Stimulated activated CD8-positive, alpha-beta memory T cell treated with anti-CD3 and anti-CD28 coated beads, Interleukin-15, amount 100 ng/mL, for 24 hours (primary cell): ENCODE results near the gene NTN1.

Experiments used
- DNase-seq: peaks from one replicate; pipeline ENCODE4 v3.0.0-alpha.2; 2020; ENCODE audit warnings: low read depth

Gene NTN1

DNA sequence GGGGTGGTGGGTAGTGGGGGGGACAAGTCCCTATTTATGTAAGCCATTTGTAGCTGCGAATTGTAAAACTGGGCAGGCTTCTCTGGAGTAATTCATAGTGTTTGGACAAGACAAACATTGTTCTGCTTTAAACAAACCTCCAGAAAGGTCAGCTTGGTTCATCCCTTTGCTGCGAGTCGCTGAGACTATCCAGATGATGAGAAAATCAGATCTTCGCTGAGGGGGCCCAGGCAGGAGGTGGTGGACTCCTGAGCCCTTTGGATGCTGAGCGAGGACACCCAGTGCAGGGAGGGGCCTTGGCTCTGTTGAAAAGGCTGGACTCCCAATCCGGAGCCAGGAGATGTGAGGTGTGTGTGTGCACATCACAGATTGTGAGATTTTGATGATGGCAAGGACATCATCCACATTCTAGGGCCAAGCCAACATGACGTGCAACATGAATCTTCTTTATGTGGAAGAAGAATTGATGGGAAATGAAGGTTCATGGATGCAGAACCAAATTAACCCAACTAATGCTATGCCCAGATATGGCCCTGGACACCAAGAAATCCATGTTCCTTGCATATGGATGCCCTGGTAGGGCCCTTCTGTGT, 15.0 kb upstream of the NTN1 start:
- DNase-seq = no peak

DNA sequence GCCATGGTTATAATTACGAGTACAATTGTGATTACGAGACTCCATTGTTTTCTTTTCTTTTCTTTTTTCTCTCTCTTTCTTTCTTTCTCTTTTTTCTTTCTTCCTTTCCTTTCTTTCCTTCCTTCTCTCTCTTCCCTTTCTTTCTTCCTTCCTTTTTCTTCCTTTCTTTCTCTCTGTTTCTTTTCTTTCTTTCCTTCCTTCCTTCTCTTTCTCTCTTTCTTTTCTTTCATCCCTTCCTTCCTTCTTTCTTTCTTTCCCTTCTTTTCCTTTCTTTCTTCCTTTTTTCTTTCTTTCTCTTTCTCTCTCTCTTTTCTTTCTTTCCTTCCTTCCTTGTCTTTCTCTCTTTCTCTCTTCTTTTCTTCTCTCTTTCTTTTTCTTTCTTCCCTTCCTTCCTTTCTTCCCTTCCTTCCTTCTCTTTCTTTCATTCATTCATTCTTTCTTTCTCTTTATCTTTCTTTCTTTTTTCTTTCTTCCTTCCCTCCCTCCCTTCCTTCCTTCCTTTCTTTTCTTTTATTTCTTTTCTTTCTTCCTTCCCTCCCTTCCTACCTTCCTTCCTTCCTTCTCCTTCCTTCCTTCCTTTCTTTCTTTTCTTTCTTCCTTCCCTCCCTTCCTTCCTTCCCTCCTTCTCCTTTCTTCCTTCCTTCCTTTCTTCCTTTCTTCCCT, 14.1 kb upstream of the NTN1 start:
- no peak for DNase-seq

GRCh38 chr17:9009096-9009495, 12.2 kb upstream of the NTN1 start:
- DNase-seq = no peak

GRCh38 chr17:9009737-9010136, 11.6 kb upstream of the NTN1 start:
- DNase-seq = no peak

DNA sequence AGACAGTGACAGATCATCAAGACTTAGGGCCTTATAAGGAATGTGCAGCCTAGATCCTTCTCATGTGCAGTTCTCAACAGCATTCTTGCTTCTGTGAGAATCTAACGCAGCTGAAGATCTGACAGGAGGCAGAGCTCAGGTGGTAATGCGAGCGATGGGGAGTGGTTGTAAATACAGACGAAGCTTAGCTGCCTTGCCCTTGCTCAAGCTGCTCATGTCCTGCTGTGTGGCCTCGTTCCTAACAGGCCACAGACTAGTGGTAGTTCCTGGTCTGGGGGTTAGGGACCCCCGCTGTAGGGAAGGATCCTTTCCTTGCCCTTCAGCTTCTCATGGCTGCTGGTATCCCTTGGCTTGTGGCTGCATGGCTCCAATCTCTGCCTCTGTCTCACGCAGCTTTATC, 10.3 kb upstream of the NTN1 start:
- no peak for DNase-seq

DNA sequence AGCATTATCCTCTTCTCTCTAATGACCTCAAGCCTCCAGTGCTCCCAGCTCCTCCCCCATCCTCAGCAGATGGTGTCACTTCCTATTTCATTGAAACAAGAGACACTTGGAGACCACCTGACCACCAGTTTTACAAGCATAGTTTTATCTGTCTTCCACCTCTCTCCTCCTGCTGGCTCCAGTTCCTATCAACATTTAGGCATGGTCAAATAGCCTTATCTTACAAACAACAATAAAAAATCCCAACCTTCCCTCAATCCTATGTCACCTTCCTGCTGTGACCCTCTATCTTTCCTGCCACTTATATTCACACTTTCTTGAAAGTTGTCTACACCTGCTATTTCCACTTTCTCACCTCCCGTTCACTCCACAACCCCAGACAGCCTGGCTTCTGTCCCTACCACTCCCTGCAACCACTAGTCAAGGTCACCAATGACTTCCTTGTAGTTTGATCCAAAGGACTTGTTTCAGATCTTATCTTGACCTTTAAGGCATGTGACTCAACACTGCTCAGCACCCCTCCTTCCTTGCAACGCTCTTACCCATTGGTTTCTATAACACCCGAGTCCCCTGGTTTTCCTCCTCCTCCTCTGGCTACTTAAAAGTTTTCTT, 4.3 kb upstream of the NTN1 start:
- DNase-seq = no peak

- DNase-seq = no peak
These were observed 2.6 kb upstream of the NTN1 start for GRCh38 chr17:9018726-9019125.

- no peak for DNase-seq
These were observed 1.1 kb upstream of the NTN1 start for GRCh38 chr17:9020096-9020823.

GRCh38 chr17:9020824-9021157, 519 bp upstream of the NTN1 start:
- DNase-seq = no peak

- DNase-seq = no peak
These were observed 772 bp downstream of the NTN1 start for GRCh38 chr17:9021992-9022572.

DNA sequence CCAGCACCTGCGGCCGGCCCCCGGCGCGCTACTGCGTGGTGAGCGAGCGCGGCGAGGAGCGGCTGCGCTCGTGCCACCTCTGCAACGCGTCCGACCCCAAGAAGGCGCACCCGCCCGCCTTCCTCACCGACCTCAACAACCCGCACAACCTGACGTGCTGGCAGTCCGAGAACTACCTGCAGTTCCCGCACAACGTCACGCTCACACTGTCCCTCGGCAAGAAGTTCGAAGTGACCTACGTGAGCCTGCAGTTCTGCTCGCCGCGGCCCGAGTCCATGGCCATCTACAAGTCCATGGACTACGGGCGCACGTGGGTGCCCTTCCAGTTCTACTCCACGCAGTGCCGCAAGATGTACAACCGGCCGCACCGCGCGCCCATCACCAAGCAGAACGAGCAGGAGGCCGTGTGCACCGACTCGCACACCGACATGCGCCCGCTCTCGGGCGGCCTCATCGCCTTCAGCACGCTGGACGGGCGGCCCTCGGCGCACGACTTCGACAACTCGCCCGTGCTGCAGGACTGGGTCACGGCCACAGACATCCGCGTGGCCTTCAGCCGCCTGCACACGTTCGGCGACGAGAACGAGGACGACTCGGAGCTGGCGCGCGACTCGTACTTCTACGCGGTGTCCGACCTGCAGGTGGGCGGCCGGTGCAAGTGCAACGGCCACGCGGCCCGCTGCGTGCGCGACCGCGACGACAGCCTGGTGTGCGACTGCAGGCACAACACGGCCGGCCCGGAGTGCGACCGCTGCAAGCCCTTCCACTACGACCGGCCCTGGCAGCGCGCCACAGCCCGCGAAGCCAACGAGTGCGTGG, 1.5 kb downstream of the NTN1 start:
- DNase-seq = no peak

GRCh38 chr17:9023392-9024218, 2.3 kb downstream of the NTN1 start:
- DNase-seq = no peak

- no peak for DNase-seq
These were observed 3.2 kb downstream of the NTN1 start for GRCh38 chr17:9024497-9024896.

DNA sequence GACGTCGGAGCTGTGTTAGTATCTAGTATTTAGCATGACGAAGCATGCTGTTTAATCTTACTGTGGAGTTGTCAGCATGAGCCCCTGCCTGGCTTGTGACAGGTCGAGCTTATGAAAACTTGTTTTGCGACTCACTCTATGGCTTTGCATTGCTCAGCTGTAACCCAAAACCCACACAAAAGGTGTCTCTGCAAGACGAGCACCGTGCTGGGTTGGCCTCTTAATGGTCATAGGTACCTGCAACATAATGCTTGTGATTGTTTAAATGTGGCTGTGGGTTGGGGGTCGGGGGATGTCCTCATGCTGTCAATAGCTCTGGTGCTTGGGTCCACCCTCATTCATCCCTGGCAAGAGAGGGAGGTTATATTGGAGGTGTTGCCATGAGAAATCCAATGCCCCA, 5.4 kb downstream of the NTN1 start:
- no peak for DNase-seq

- no peak for DNase-seq
These were observed 7.1 kb downstream of the NTN1 start for GRCh38 chr17:9028202-9028987.

GRCh38 chr17:9028988-9029570, 7.8 kb downstream of the NTN1 start:
- DNase-seq = no peak

DNA sequence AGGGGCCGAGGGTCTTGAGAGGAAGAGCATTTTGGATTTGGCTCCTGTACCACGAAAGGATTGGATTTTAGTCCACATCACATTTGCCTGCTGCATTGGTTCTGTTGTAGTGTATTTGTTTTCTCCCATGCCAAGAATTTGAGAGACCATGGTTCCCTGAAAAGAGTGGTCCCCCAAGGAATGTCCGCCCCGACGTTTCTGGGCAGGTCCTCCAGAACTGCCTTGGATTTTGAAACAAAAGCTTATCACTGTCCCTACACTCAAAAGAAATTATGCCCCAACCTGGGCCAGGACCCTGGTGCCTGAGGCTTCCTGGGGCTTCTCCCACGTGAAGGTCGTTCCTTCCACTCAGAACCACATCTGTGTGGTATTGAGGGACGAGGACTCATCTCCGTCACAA, 10.8 kb downstream of the NTN1 start:
- no peak for DNase-seq

DNA sequence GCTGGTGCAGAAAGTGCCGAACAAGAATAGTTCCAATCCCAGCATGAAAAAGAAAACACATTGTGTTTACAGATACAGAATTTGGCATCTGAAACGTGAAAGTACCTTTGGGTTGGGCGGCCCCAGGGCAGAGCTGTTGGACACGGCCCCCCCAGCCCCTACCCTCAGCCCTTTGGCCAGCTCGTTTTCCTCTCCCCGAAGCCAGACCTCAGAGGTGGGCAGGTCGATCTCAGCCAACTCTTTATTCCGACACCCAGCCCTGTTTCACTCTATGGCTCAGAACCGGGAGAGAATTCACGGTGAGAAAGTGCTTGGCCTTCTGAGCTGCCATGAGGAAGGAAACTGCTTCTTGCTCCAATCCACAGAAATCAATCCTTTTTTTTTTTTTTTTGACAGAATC, 11.3 kb downstream of the NTN1 start:
- no peak for DNase-seq

DNA sequence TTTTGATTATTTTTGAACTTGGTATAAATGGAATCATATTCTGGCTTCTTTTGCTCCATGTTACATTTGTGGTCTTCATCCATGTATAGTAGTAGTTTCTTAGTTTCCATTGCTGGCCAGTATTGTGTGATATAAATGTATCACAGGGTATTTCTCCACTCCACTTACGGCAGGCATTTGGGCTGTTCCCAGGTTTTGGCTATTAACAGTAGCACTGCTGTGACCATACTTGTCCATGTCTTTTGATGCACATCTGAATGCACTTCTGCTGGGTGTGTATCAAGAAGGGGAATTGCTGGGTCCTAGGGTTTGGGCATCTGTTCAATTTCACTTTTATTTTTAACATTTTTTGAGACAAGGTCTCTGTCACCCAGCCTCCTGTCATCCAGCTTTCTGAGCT, 13.9 kb downstream of the NTN1 start:
- DNase-seq = no peak

DNA sequence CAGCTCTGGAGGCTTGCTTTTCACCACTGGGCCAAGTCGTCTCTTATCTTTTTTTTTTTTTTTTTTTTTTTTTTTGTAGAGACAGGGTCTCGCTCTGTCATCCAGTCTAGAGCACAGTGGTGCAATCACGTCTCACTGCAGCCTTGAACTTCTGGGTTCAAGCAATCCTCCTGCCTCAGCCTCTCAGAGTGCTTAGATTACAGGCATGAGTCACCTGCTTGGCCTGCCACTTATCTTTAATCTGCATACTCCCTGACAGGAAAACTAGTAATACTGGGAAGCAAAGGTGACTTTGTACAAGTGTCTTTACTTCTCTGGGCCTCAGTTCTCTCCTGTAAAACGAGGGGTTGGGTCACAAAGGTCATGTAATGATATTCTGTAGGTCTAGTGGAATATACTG, 15.0 kb downstream of the NTN1 start:
- no peak for DNase-seq
